Measurements from ENCODE around the gene LMX1B.

The LMX1B gene

GRCh38 chr9:126584611-126585010, 29.1 kb upstream of the LMX1B start:
- Histone ChIP-seq H3K27me3 (ENCODE audit: insufficient read depth, poor library complexity, severe bottlenecking) (peaks cover 10% of the 10 kb centered on the region), H3K4me3 (replicated peaks; ENCODE audit: insufficient read depth, low read length) (no peak overlapping the region), H3K27ac (replicated peaks) (no peak overlapping the region)
- DNase-seq (ENCODE audit: low read depth in 1 of 2, low spot score in 1 of 2), result no peak
- TF ChIP-seq CTCF (IDR thresholded peaks at IDR 0.05; ENCODE audit: insufficient read depth, low read length), result no peak
- TF ChIP-seq, protein P1, sequence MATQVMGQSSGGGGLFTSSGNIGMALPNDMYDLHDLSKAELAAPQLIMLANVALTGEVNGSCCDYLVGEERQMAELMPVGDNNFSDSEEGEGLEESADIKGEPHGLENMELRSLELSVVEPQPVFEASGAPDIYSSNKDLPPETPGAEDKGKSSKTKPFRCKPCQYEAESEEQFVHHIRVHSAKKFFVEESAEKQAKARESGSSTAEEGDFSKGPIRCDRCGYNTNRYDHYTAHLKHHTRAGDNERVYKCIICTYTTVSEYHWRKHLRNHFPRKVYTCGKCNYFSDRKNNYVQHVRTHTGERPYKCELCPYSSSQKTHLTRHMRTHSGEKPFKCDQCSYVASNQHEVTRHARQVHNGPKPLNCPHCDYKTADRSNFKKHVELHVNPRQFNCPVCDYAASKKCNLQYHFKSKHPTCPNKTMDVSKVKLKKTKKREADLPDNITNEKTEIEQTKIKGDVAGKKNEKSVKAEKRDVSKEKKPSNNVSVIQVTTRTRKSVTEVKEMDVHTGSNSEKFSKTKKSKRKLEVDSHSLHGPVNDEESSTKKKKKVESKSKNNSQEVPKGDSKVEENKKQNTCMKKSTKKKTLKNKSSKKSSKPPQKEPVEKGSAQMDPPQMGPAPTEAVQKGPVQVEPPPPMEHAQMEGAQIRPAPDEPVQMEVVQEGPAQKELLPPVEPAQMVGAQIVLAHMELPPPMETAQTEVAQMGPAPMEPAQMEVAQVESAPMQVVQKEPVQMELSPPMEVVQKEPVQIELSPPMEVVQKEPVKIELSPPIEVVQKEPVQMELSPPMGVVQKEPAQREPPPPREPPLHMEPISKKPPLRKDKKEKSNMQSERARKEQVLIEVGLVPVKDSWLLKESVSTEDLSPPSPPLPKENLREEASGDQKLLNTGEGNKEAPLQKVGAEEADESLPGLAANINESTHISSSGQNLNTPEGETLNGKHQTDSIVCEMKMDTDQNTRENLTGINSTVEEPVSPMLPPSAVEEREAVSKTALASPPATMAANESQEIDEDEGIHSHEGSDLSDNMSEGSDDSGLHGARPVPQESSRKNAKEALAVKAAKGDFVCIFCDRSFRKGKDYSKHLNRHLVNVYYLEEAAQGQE (IDR thresholded peaks at IDR 0.05; ENCODE audit: insufficient replicate concordance, low read depth), result no peak
- TF ChIP-seq SPI1 (IDR thresholded peaks at IDR 0.05; ENCODE audit: borderline replicate concordance, low read depth), result no peak
- TF ChIP-seq POLR2AphosphoS5 (IDR thresholded peaks at IDR 0.05; ENCODE audit: low read depth), result no peak
- no peak for TF ChIP-seq GABPA (IDR thresholded peaks at IDR 0.05; ENCODE audit: low read depth)

GRCh38 chr9:126586236-126586635, 27.5 kb upstream of the LMX1B start:
- Histone ChIP-seq H3K27me3 (ENCODE audit: insufficient read depth, poor library complexity, severe bottlenecking) (peaks cover 10% of the 10 kb centered on the region), H3K27ac (replicated peaks) (no peak overlapping the region), H3K4me3 (replicated peaks; ENCODE audit: insufficient read depth, low read length) (no peak overlapping the region)
- DNase-seq (ENCODE audit: low read depth in 1 of 2, low spot score in 1 of 2), result no peak
- TF ChIP-seq POLR2AphosphoS5 (IDR thresholded peaks at IDR 0.05; ENCODE audit: low read depth), result no peak
- TF ChIP-seq, protein P1 (IDR thresholded peaks at IDR 0.05; ENCODE audit: insufficient replicate concordance, low read depth), result no peak

GRCh38 chr9:126587187-126588185, 26.2 kb upstream of the LMX1B start:
- TF ChIP-seq, protein P1 (IDR thresholded peaks at IDR 0.05; ENCODE audit: insufficient replicate concordance, low read depth), result no peak
- no peak for TF ChIP-seq GABPA (IDR thresholded peaks at IDR 0.05; ENCODE audit: low read depth)
- TF ChIP-seq SPI1 (IDR thresholded peaks at IDR 0.05; ENCODE audit: borderline replicate concordance, low read depth), result no peak
- no peak for TF ChIP-seq POLR2AphosphoS5 (IDR thresholded peaks at IDR 0.05; ENCODE audit: low read depth)
- TF ChIP-seq CTCF (IDR thresholded peaks at IDR 0.05; ENCODE audit: insufficient read depth, low read length), result no peak
- H3K27me3 ChIP-seq (ENCODE audit: insufficient read depth, poor library complexity, severe bottlenecking), result peaks cover 4% of the 10 kb centered on the region
- no peak overlapping the region for H3K4me3 ChIP-seq (replicated peaks; ENCODE audit: insufficient read depth, low read length)
- no peak overlapping the region for H3K27ac ChIP-seq (replicated peaks)
- no peak for DNase-seq (ENCODE audit: low read depth in 1 of 2, low spot score in 1 of 2)
